Gastroesophageal sphincter (tissue), 3 donors: ENCODE measurements around the gene IFI27L2.

Experiments
- EP300 ChIP-seq: sonication (generic); formaldehyde crosslinking; IDR thresholded peaks from one replicate; pipeline ENCODE4 v1.6.1; 2017; ENCODE audit warnings: antibody characterized with exemption, mild to moderate bottlenecking
- POLR2A ChIP-seq, 2 donors: fragments of 450-650 bp; IDR thresholded peaks; one replicate each; pipeline ENCODE4 v1.6.1; 2017; ENCODE audit warnings: antibody characterized with exemption in 2 of 2, mild to moderate bottlenecking in 2 of 2, moderate library complexity in 1 of 2
- POLR2AphosphoS5 ChIP-seq: sonication (generic); formaldehyde crosslinking; IDR thresholded peaks from one replicate; pipeline ENCODE4 v1.6.1; 2017; ENCODE audit warnings: antibody characterized with exemption
- TF ChIP-seq, protein P1 (sequence below), 4 experiments: fragments of 200-600 bp in 2 of 4; fragments of 450-650 bp in 2 of 4; sonication (generic) in 1 of 4; IDR thresholded peaks; one replicate each; pipeline ENCODE4 v1.5.1; 2017 to 2019; ENCODE audit warnings: antibody characterized with exemption in 4 of 4, mild to moderate bottlenecking in 2 of 4, moderate library complexity in 2 of 4

DNA sequence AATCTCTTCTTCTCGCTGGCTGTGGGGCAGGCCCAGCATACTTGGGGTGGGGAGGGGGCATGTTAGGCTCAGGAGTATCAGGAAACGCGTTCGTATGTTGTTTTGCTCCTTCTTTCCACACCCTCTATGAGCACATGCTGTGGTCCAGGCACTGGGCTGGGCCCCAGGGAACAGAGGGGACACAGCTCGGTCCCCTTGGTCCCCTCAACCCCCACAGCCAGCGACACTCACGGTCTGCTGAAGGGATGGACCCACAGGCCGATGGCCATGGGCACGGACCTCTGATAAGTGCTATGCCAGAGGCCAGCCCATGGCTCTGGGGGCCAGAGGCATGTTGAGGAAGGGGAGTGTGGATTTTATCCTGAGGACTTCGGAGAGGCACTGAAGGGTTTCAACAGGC, 12.7 kb downstream of the IFI27L2 start:
- TF ChIP-seq, protein P1, sequence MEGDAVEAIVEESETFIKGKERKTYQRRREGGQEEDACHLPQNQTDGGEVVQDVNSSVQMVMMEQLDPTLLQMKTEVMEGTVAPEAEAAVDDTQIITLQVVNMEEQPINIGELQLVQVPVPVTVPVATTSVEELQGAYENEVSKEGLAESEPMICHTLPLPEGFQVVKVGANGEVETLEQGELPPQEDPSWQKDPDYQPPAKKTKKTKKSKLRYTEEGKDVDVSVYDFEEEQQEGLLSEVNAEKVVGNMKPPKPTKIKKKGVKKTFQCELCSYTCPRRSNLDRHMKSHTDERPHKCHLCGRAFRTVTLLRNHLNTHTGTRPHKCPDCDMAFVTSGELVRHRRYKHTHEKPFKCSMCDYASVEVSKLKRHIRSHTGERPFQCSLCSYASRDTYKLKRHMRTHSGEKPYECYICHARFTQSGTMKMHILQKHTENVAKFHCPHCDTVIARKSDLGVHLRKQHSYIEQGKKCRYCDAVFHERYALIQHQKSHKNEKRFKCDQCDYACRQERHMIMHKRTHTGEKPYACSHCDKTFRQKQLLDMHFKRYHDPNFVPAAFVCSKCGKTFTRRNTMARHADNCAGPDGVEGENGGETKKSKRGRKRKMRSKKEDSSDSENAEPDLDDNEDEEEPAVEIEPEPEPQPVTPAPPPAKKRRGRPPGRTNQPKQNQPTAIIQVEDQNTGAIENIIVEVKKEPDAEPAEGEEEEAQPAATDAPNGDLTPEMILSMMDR (IDR thresholded peaks at IDR 0.05): no peak
- TF ChIP-seq POLR2A (IDR thresholded peaks at IDR 0.05): no peak
- TF ChIP-seq EP300: no peak
- TF ChIP-seq POLR2AphosphoS5: no peak
